Dermis microvascular lymphatic vessel endothelial cell (primary cell): Measurements from ENCODE around the gene DYRK2. TPM values are rescaled to one million over a fixed set of nuclear protein-coding genes. Genes with fewer than 3 reads are reported as not detected.

Source experiments
- DNase-seq, 2 donors: peaks; one replicate each; pipeline versions ENCODE4 v3.0.0 to v3.0.0-alpha.2; 2010; ENCODE audit warnings: low read depth in 2 of 2
- total RNA-seq: library from RNA; depleted of rRNA; stranded (reverse); fragments of >200 nt; gene quantifications from 2 replicates; pipeline ENCODE4 v1.2.1, GENCODE V29; 2014

Gene DYRK2
- total RNA-seq = 4.7 and 6.4 TPM in 2 replicates

- peak; percentile 37 to 84 for DNase-seq
Measured at GRCh38 chr12:67648521-67649260, at the start of gene DYRK2. Gene DYRK2 (plus strand): TSS chr12:67648745. CDS start chr12:67649134, 389 bp downstream.

- DNase-seq = no peak
Measured at GRCh38 chr12:67599691-67600090, 48.9 kb upstream of the DYRK2 start.

- DNase-seq = no peak
Measured at GRCh38 chr12:67601126-67601525, 47.4 kb upstream of the DYRK2 start.

GRCh38 chr12:67609226-67609870 is 39.2 kb upstream of the DYRK2 start:
- no peak for DNase-seq

GRCh38 chr12:67613040-67613439 is 35.5 kb upstream of the DYRK2 start:
- DNase-seq = no peak

- no peak for DNase-seq
Measured at GRCh38 chr12:67617629-67618028, 30.9 kb upstream of the DYRK2 start.

- DNase-seq = no peak
Measured at GRCh38 chr12:67618303-67618702, 30.2 kb upstream of the DYRK2 start.

GRCh38 chr12:67621112-67621511 is 27.4 kb upstream of the DYRK2 start:
- DNase-seq = no peak

GRCh38 chr12:67621926-67622325 is 26.6 kb upstream of the DYRK2 start:
- no peak for DNase-seq

- no peak for DNase-seq
Measured at GRCh38 chr12:67623259-67623658, 25.3 kb upstream of the DYRK2 start.

- no peak for DNase-seq
Measured at GRCh38 chr12:67624355-67624754, 24.2 kb upstream of the DYRK2 start.

- no peak for DNase-seq
Measured at GRCh38 chr12:67625004-67625403, 23.5 kb upstream of the DYRK2 start.

GRCh38 chr12:67626156-67626555 is 22.4 kb upstream of the DYRK2 start:
- no peak for DNase-seq

- DNase-seq = peak; percentile 34 to 72
Measured at GRCh38 chr12:67630373-67631088, 18.0 kb upstream of the DYRK2 start.

GRCh38 chr12:67632005-67632404 is 16.5 kb upstream of the DYRK2 start:
- no peak for DNase-seq

GRCh38 chr12:67633024-67633610 is 15.4 kb upstream of the DYRK2 start:
- no peak for DNase-seq

- DNase-seq = no peak
Measured at GRCh38 chr12:67633708-67634107, 14.8 kb upstream of the DYRK2 start.

GRCh38 chr12:67634303-67634761 is 14.2 kb upstream of the DYRK2 start:
- no peak for DNase-seq

GRCh38 chr12:67637718-67638117 is 10.8 kb upstream of the DYRK2 start:
- DNase-seq = no peak

GRCh38 chr12:67638694-67639093 is 9.9 kb upstream of the DYRK2 start:
- DNase-seq = no peak

- no peak for DNase-seq
Measured at GRCh38 chr12:67640863-67641262, 7.7 kb upstream of the DYRK2 start.

GRCh38 chr12:67645126-67645525 is 3.4 kb upstream of the DYRK2 start:
- DNase-seq = no peak
